NB4 (cell line): ENCODE results near the gene CHRNE.

Experiments
- DNase-seq: peaks from one replicate; pipeline ENCODE4 v3.0.0; 2010; ENCODE audit warnings: low read depth
- H3K4me3 ChIP-seq: one replicate; pipeline ENCODE4 v1.5.1; 2011; ENCODE audit warnings: mild to moderate bottlenecking, low read depth, low read length, moderate library complexity
- CTCF ChIP-seq: IDR thresholded peaks from one replicate; pipeline ENCODE4 v1.5.1; 2012; ENCODE audit warnings: low read depth, low read length
- MAX ChIP-seq: IDR thresholded peaks from 2 replicates; pipeline ENCODE4 v1.6.1; 2011; ENCODE audit warnings: low read depth, low read length
- MYC ChIP-seq: IDR thresholded peaks from 2 replicates; pipeline ENCODE4 v1.6.1; 2011; ENCODE audit warnings: low read depth, low read length
- POLR2A ChIP-seq: IDR thresholded peaks from 2 replicates; pipeline ENCODE4 v1.6.1; 2011; ENCODE audit warnings: mild to moderate bottlenecking; ENCODE audit not compliant: insufficient read length; ENCODE audit errors: extremely low read depth

The CHRNE gene

GRCh38 chr17:4896332-4897197 is 6.3 kb downstream of the CHRNE start:
- H3K4me3 ChIP-seq, result no peak overlapping the region
- DNase-seq, result no peak
- TF ChIP-seq POLR2A, result no peak
- TF ChIP-seq MYC, result no peak
- no peak for TF ChIP-seq MAX
- TF ChIP-seq CTCF, result no peak

GRCh38 chr17:4895657-4896331 is 7.1 kb downstream of the CHRNE start:
- TF ChIP-seq POLR2A (no peak), MAX (no peak), MYC (no peak), CTCF (peak; percentile 1)
- DNase-seq, result no peak
- no peak overlapping the region for H3K4me3 ChIP-seq

- no peak for DNase-seq
- TF ChIP-seq POLR2A, result no peak
- no peak for TF ChIP-seq CTCF
- TF ChIP-seq MAX, result no peak
- no peak for TF ChIP-seq MYC
- no peak overlapping the region for H3K4me3 ChIP-seq
Observed at GRCh38 chr17:4895121-4895520, 7.8 kb downstream of the CHRNE start.

- DNase-seq, result no peak
- H3K4me3 ChIP-seq, result no peak overlapping the region
- TF ChIP-seq POLR2A (no peak), MAX (no peak), CTCF (no peak), MYC (no peak)
Observed at GRCh38 chr17:4893721-4894560, 9.0 kb downstream of the CHRNE start.

- no peak for DNase-seq
- TF ChIP-seq MYC (no peak), MAX (no peak), POLR2A (no peak), CTCF (no peak)
- no peak overlapping the region for H3K4me3 ChIP-seq
Observed at GRCh38 chr17:4893272-4893671, 9.6 kb downstream of the CHRNE start.
